ENCODE data around the gene GPAT2. TPM values are rescaled to one million over a fixed set of nuclear protein-coding genes. Genes with fewer than 3 reads are reported as not detected.
"Not testable (repeated sequence)": the region's sequence is repeated elsewhere in the genome, so short reads cannot be mapped to it uniquely, and the experiment has no call there.

Gene GPAT2
- total RNA-seq, 8 experiments from 2014 or later, result 0.05 to 3.2 (median 0.41) TPM

- ATAC-seq (replicated peaks in 6 of 8); in situ Hi-C loops (cut with MboI; ENCODE audit: low pct_unique_long_range_greater_than_20kb in 2 of 9, low sequenced_read_pairs in 9 of 9, unreplicated experiment in 9 of 9); H3K4me3 ChIP-seq; H3K27ac ChIP-seq; H3K4me1 ChIP-seq (replicated peaks in 1 of 2): not testable (repeated sequence)
- no CpG with 5 or more reads among the region's 16 CpGs for WGBS, 10 experiments
Measured at GRCh38 chr2:96027725-96028325, 6.9 kb downstream of the GPAT2 start.

- not testable (repeated sequence) for H3K4me3 ChIP-seq
- no CpG with 5 or more reads among the region's 6 CpGs for WGBS, 10 experiments
Measured at GRCh38 chr2:96025755-96026154, 9.0 kb downstream of the GPAT2 start.

GRCh38 chr2:96025194-96025492, 9.6 kb downstream of the GPAT2 start:
- in situ Hi-C loops (cut with MboI; ENCODE audit: low pct_unique_long_range_greater_than_20kb in 2 of 9, low sequenced_read_pairs in 9 of 9, unreplicated experiment in 9 of 9), result no loop called here
- no peak overlapping the region for H3K27ac ChIP-seq
- peaks cover 0 to 3% of the 10 kb centered on the region in 2 donors for H3K4me1 ChIP-seq (replicated peaks in 1 of 2)
- ATAC-seq (replicated peaks in 6 of 8), result peak in 3 of 8 experiments; percentile 75 to 89 (median 84)
- WGBS, 10 experiments, result 100% methylated on average over 1 of the region's 4 CpGs; no CpG with 5 or more reads in 9 of the 10 experiments
- no peak overlapping the region for H3K4me3 ChIP-seq

More at GRCh38 chr2:96025755-96026154, 9.0 kb downstream of the GPAT2 start:
- in situ Hi-C loops (cut with MboI; ENCODE audit: low pct_unique_long_range_greater_than_20kb in 2 of 9, low sequenced_read_pairs in 9 of 9, unreplicated experiment in 9 of 9); ATAC-seq (replicated peaks in 6 of 8); H3K27ac ChIP-seq; H3K4me1 ChIP-seq (replicated peaks in 1 of 2): not testable (repeated sequence)

GRCh38 chr2:96024336-96025193, 10.2 kb downstream of the GPAT2 start:
- no peak overlapping the region for H3K4me3 ChIP-seq
- peaks cover 0 to 3% of the 10 kb centered on the region in 2 donors for H3K4me1 ChIP-seq (replicated peaks in 1 of 2)
- WGBS, 10 experiments, result no CpG with 5 or more reads among the region's 27 CpGs
- ATAC-seq (replicated peaks in 6 of 8), result no peak
- no peak overlapping the region for H3K27ac ChIP-seq
- in situ Hi-C loops (cut with MboI; ENCODE audit: low pct_unique_long_range_greater_than_20kb in 2 of 9, low sequenced_read_pairs in 9 of 9, unreplicated experiment in 9 of 9), result loop anchor here in 2 of 9 experiments (25.0 kb wide), 2 partner anchors 88 to 238 kb away; partner anchors contain the start of genes ADRA2B (in 2 of the 2), CIAO1 (in 1 of the 2) and TMEM127 (in 1 of the 2)

- no CpG with 5 or more reads among the region's 7 CpGs for WGBS, 10 experiments
- H3K4me3 ChIP-seq; H3K4me1 ChIP-seq (replicated peaks in 1 of 2); H3K27ac ChIP-seq; ATAC-seq (replicated peaks in 6 of 8): not testable (repeated sequence)
- in situ Hi-C loops (cut with MboI; ENCODE audit: low pct_unique_long_range_greater_than_20kb in 2 of 9, low sequenced_read_pairs in 9 of 9, unreplicated experiment in 9 of 9), result loop anchor here in 2 of 9 experiments (25.0 kb wide), 2 partner anchors 89 to 239 kb away; partner anchors contain the start of genes ADRA2B (in 2 of the 2), CIAO1 (in 1 of the 2) and TMEM127 (in 1 of the 2)
Measured at GRCh38 chr2:96023701-96024100, 11.0 kb downstream of the GPAT2 start.

- WGBS, 10 experiments, result 29% methylated on average over 2 of the region's 19 CpGs; no CpG with 5 or more reads in 9 of the 10 experiments
- H3K4me3 ChIP-seq; H3K4me1 ChIP-seq (replicated peaks in 1 of 2); H3K27ac ChIP-seq: not testable (repeated sequence)
- in situ Hi-C loops (cut with MboI; ENCODE audit: low pct_unique_long_range_greater_than_20kb in 2 of 9, low sequenced_read_pairs in 9 of 9, unreplicated experiment in 9 of 9), result loop anchor here in 2 of 9 experiments (25.0 kb wide), 2 partner anchors 89 to 239 kb away; partner anchors contain the start of genes ADRA2B (in 2 of the 2), CIAO1 (in 1 of the 2) and TMEM127 (in 1 of the 2)
- peak; percentile 85 to 98 (median 97) for ATAC-seq (replicated peaks in 6 of 8)
Measured at GRCh38 chr2:96022701-96023447, 11.8 kb downstream of the GPAT2 start.

- WGBS, 10 experiments, result no CpG with 5 or more reads among the region's 7 CpGs
- H3K27ac ChIP-seq; ATAC-seq (replicated peaks in 6 of 8); H3K4me3 ChIP-seq; H3K4me1 ChIP-seq (replicated peaks in 1 of 2): not testable (repeated sequence)
- in situ Hi-C loops (cut with MboI; ENCODE audit: low pct_unique_long_range_greater_than_20kb in 2 of 9, low sequenced_read_pairs in 9 of 9, unreplicated experiment in 9 of 9), result loop anchor here in 2 of 9 experiments (25.0 kb wide), 2 partner anchors 90 to 240 kb away; partner anchors contain the start of genes ADRA2B (in 2 of the 2), CIAO1 (in 1 of the 2) and TMEM127 (in 1 of the 2)
Measured at GRCh38 chr2:96022126-96022525, 12.6 kb downstream of the GPAT2 start.

GRCh38 chr2:96021142-96021541, 13.6 kb downstream of the GPAT2 start:
- WGBS, 10 experiments, result 67 to 80% methylated on average over 1 of the region's 4 CpGs; no CpG with 5 or more reads in 8 of the 10 experiments
- in situ Hi-C loops (cut with MboI; ENCODE audit: low pct_unique_long_range_greater_than_20kb in 2 of 9, low sequenced_read_pairs in 9 of 9, unreplicated experiment in 9 of 9), result loop anchor here in 2 of 9 experiments (25.0 kb wide), 2 partner anchors 91 to 241 kb away; partner anchors contain the start of genes ADRA2B (in 2 of the 2), CIAO1 (in 1 of the 2) and TMEM127 (in 1 of the 2)
- not testable (repeated sequence) for H3K4me1 ChIP-seq (replicated peaks in 1 of 2); ATAC-seq (replicated peaks in 6 of 8); H3K4me3 ChIP-seq; H3K27ac ChIP-seq

- H3K4me3 ChIP-seq; H3K4me1 ChIP-seq (replicated peaks in 1 of 2); H3K27ac ChIP-seq: not testable (repeated sequence)
- WGBS, 10 experiments, result 71 to 75% methylated on average over 2 of the region's 9 CpGs; no CpG with 5 or more reads in 8 of the 10 experiments
- in situ Hi-C loops (cut with MboI; ENCODE audit: low pct_unique_long_range_greater_than_20kb in 2 of 9, low sequenced_read_pairs in 9 of 9, unreplicated experiment in 9 of 9), result loop anchor here in 2 of 9 experiments (25.0 kb wide), 2 partner anchors 92 to 242 kb away; partner anchors contain the start of genes ADRA2B (in 2 of the 2), CIAO1 (in 1 of the 2) and TMEM127 (in 1 of the 2)
- peak in 1 of 8 experiments; percentile 4 for ATAC-seq (replicated peaks in 6 of 8)
Measured at GRCh38 chr2:96019909-96020590, 14.7 kb downstream of the GPAT2 start.

GRCh38 chr2:96016321-96016720, 18.4 kb downstream of the GPAT2 start:
- not testable (repeated sequence) for ATAC-seq (replicated peaks in 6 of 8); H3K4me1 ChIP-seq (replicated peaks in 1 of 2); H3K27ac ChIP-seq; H3K4me3 ChIP-seq
- in situ Hi-C loops (cut with MboI; ENCODE audit: low pct_unique_long_range_greater_than_20kb in 2 of 9, low sequenced_read_pairs in 9 of 9, unreplicated experiment in 9 of 9), result loop anchor here in 2 of 9 experiments (25.0 kb wide), 2 partner anchors 96 to 246 kb away; partner anchors contain the start of genes ADRA2B (in 2 of the 2), CIAO1 (in 1 of the 2) and TMEM127 (in 1 of the 2)
- 0 to 100% (median 53%) methylated on average over 1 to 2 of the region's 4 CpGs; no CpG with 5 or more reads in 6 of the 10 experiments for WGBS, 10 experiments

GRCh38 chr2:96012792-96013264, 21.9 kb downstream of the GPAT2 start:
- not testable (repeated sequence) for H3K4me1 ChIP-seq (replicated peaks in 1 of 2); ATAC-seq (replicated peaks in 6 of 8); H3K4me3 ChIP-seq; H3K27ac ChIP-seq
- WGBS, 10 experiments, result no CpG with 5 or more reads among the region's 1 CpG
- in situ Hi-C loops (cut with MboI; ENCODE audit: low pct_unique_long_range_greater_than_20kb in 2 of 9, low sequenced_read_pairs in 9 of 9, unreplicated experiment in 9 of 9), result loop anchor here in 2 of 9 experiments (25.0 kb wide), 2 partner anchors 99 to 249 kb away; partner anchors contain the start of genes ADRA2B (in 2 of the 2), CIAO1 (in 1 of the 2) and TMEM127 (in 1 of the 2)

Data from motor neuron (in vitro differentiated cells).